Upper lobe of left lung (tissue), 6 donors: ENCODE data around the gene PA2G4. TPM values are rescaled to one million over a fixed set of nuclear protein-coding genes. Genes with fewer than 3 reads are reported as not detected.

Experiments
- ATAC-seq, 2 donors: fragments of 200-7000 bp; cut with Tn5 transposase; one replicate each; pipeline ENCODE4 v1.9.1; 2022; ENCODE audit warnings: mild to moderate bottlenecking in 2 of 2, moderate library complexity in 2 of 2; ENCODE audit not compliant: low FRiP score in 2 of 2
- DNase-seq, 2 donors: peaks; one replicate each; pipeline ENCODE4 v3.0.0-alpha.2; 2019 to 2020
- H3K27ac ChIP-seq, 4 donors: fragments of 200-600 bp; sonication (generic); one replicate each; pipeline ENCODE4 v1.5.1; 2016 to 2019
- H3K27me3 ChIP-seq, 4 donors: fragments of 200-600 bp; sonication (generic); one replicate each; pipeline ENCODE4 v1.5.1; 2017 to 2019
- H3K36me3 ChIP-seq, 4 donors: fragments of 200-600 bp; sonication (generic); one replicate each; pipeline ENCODE4 v1.5.1; 2016 to 2019
- H3K4me1 ChIP-seq, 4 donors: fragments of 200-600 bp; sonication (generic); one replicate each; pipeline ENCODE4 v1.5.1; 2018 to 2019
- H3K4me3 ChIP-seq, 4 donors: fragments of 200-600 bp; sonication (generic); one replicate each; pipeline ENCODE4 v1.5.1; 2017 to 2019; ENCODE audit warnings: mild to moderate bottlenecking in 2 of 4, moderate library complexity in 1 of 4
- H3K9me3 ChIP-seq, 4 donors: fragments of 200-600 bp; sonication (generic); one replicate each; pipeline ENCODE4 v1.5.1; 2018 to 2019
- EP300 ChIP-seq, 4 donors: sonication (generic); formaldehyde crosslinking; IDR thresholded peaks; one replicate each; pipeline ENCODE4 v1.5.1; 2017; ENCODE audit warnings: antibody characterized with exemption in 4 of 4, control low read depth in 2 of 4
- POLR2A ChIP-seq, 4 donors: fragments of 450-650 bp; IDR thresholded peaks; one replicate each; pipeline ENCODE4 v1.5.1; 2016 to 2017; ENCODE audit warnings: antibody characterized with exemption in 4 of 4, mild to moderate bottlenecking in 2 of 4
- POLR2AphosphoS5 ChIP-seq, 2 donors: sonication (generic); formaldehyde crosslinking; IDR thresholded peaks; one replicate each; pipeline ENCODE4 v1.5.1; 2017; ENCODE audit warnings: antibody characterized with exemption in 2 of 2
- WGBS, 2 donors: methylation state at CpG; one replicate each; pipeline ENCODE4 v1.1.5; 2017 to 2018; 5-methylcytosine and 5-hydroxymethylcytosine counted together
- total RNA-seq, 6 donors: library from RNA; depleted of rRNA in 4 of 6; stranded (reverse); fragments of >200 nt in 4 of 6; gene quantifications; one replicate each; pipeline versions ENCODE4 v1.1.0 to v1.2.1, GENCODE V29; 2016 to 2021
- TF ChIP-seq, protein P1 (sequence below), 6 experiments: fragments of 450-650 bp in 4 of 6; fragments of 200-600 bp in 2 of 6; sonication (generic) in 2 of 6; IDR thresholded peaks; one replicate each; pipeline ENCODE4 v1.5.1; 2016 to 2019; ENCODE audit warnings: antibody characterized with exemption in 6 of 6
- donor health status: DM: no; HTN: no; CAD: no; lungs with moderate emphysema.
- donor health status: DM: no; HTN: yes; CAD: no; lungs with severe emphysema.

Gene PA2G4
- total RNA-seq, 6 donors from 2014 or later, result 36.7 to 103 (median 70.7) TPM

DNA sequence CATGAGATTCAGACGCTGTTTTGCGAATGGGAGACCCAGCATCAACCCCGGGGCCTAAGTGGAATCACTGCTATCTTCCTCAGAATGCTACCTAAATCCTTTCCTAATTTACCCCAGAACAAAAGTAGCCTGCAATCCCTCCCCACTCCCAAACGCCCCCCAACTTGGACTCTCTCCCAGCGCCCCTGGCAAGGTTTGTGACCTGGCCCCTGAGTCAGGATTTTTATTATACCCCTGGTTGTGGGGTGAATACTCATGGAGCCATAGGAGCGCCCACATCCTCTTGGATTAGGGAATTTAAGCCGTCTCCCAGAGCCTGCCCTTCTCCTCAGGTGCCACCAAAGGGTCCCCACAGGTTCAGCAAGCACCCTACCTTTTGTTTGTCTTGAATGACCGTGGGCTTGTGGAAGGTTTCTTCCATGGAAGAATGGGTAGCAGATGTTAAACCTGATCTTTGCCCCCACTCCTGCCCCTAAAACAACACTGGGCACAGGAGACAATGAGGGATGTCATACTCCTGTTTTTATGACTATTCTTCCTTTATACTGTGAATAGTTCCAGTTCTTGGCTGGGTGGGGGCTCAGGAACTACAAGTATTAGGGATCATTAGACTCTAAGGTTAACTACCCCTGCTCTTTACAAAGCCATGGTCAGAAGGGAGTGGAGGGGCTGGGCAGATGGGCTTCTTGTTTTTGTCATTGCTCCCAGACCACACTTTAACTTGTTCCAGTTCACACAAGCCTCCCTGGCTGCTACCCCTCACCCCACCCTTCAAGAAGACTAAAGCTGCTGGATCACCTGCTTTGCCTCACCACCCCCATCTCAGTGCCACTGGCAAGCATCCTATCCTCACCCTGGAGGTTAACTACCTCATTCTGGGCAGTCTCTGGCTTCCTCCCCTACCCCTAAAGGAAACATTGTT, 48.7 kb downstream of the PA2G4 start:
- Histone ChIP-seq H3K4me3 (peak overlapping the region; percentile 54 to 66 (median 60)), H3K36me3 (no peaks in the 10 kb centered on the region), H3K27ac (peak overlapping the region; percentile 89 to 95 (median 94)), H3K4me1 (peaks cover 27 to 42% (median 29%) of the 10 kb centered on the region in 4 donors), H3K9me3 (no peaks in the 10 kb centered on the region), H3K27me3 (no peaks in the 10 kb centered on the region)
- 2 to 11% methylated on average over 6 to 8 of the region's 8 CpGs for WGBS, 2 donors
- DNase-seq, result no peak
- no peak for TF ChIP-seq POLR2AphosphoS5 (IDR thresholded peaks at IDR 0.05)
- no peak for TF ChIP-seq POLR2A (IDR thresholded peaks at IDR 0.05)
- no peak for TF ChIP-seq EP300 (IDR thresholded peaks at IDR 0.05)
- TF ChIP-seq, protein P1, sequence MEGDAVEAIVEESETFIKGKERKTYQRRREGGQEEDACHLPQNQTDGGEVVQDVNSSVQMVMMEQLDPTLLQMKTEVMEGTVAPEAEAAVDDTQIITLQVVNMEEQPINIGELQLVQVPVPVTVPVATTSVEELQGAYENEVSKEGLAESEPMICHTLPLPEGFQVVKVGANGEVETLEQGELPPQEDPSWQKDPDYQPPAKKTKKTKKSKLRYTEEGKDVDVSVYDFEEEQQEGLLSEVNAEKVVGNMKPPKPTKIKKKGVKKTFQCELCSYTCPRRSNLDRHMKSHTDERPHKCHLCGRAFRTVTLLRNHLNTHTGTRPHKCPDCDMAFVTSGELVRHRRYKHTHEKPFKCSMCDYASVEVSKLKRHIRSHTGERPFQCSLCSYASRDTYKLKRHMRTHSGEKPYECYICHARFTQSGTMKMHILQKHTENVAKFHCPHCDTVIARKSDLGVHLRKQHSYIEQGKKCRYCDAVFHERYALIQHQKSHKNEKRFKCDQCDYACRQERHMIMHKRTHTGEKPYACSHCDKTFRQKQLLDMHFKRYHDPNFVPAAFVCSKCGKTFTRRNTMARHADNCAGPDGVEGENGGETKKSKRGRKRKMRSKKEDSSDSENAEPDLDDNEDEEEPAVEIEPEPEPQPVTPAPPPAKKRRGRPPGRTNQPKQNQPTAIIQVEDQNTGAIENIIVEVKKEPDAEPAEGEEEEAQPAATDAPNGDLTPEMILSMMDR (IDR thresholded peaks at IDR 0.05), result no peak
- ATAC-seq, result no peak

DNA sequence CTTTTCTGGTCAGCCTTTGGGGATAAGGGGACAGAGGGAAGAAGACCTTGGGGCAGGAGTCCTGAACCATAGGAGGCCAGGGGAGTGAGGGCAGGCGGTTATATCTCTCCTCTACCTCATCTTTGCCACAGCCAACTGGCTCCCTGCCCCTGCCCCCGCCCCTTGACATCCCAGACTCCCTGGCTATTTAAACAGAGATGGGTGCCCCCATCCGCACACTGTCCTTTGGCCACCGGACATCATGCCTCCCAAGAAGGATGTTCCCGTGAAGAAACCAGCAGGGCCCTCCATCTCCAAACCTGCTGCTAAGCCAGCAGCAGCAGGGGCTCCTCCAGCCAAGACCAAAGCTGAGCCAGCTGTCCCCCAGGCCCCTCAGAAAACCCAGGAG, 49.3 kb downstream of the PA2G4 start:
- H3K9me3 ChIP-seq, result no peaks in the 10 kb centered on the region
- no peak for ATAC-seq
- no peak for TF ChIP-seq POLR2AphosphoS5 (IDR thresholded peaks at IDR 0.05)
- no peak for TF ChIP-seq EP300 (IDR thresholded peaks at IDR 0.05)
- TF ChIP-seq POLR2A (IDR thresholded peaks at IDR 0.05), result no peak
- TF ChIP-seq, protein P1 (IDR thresholded peaks at IDR 0.05), result no peak
- WGBS, 2 donors, result 83 to 88% methylated on average over 4 to 5 of the region's 5 CpGs
- no peak overlapping the region for H3K27ac ChIP-seq
- H3K4me3 ChIP-seq, result no peak overlapping the region
- no peaks in the 10 kb centered on the region for H3K36me3 ChIP-seq
- H3K27me3 ChIP-seq, result no peaks in the 10 kb centered on the region
- H3K4me1 ChIP-seq, result peaks cover 27 to 42% (median 29%) of the 10 kb centered on the region in 4 donors
- no peak for DNase-seq

DNA sequence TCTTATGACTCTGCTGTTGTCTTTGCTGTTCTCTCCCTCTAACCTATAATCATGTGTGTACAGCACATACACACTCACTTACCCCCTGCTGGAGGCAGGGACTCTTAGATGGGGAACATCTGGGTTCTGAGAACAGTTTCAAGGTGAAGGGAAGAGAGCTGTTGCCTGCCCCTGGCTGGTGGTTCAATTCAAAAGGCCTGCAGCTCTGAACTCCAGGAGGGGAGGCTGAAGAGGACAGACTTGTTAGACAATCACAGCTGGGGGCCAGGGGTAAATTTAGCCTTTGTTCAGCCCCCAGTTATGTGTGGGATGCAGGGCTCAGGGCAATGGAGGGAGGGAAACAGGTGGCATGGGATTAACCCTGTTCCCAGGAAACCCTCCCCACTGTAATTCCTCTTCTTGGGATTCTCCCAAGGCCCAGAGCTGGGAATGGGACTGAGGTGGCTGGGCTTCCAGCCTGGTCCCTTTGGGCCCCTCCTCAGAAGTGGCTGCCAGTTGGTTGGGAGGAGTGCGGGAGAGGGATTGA, 50.0 kb downstream of the PA2G4 start:
- peaks cover 0 to 1% (median 0%) of the 10 kb centered on the region in 4 donors for H3K36me3 ChIP-seq
- peaks cover 27 to 45% (median 30%) of the 10 kb centered on the region in 4 donors for H3K4me1 ChIP-seq
- TF ChIP-seq EP300 (IDR thresholded peaks at IDR 0.05) (no peak), POLR2A (IDR thresholded peaks at IDR 0.05) (no peak), POLR2AphosphoS5 (IDR thresholded peaks at IDR 0.05) (no peak)
- TF ChIP-seq, protein P1 (IDR thresholded peaks at IDR 0.05), result no peak
- H3K27me3 ChIP-seq, result no peaks in the 10 kb centered on the region
- no peaks in the 10 kb centered on the region for H3K9me3 ChIP-seq
- no peak overlapping the region for H3K4me3 ChIP-seq
- no peak for ATAC-seq
- WGBS, 2 donors, result 100% methylated on average over 1 of the region's 1 CpG
- DNase-seq, result no peak
- H3K27ac ChIP-seq, result no peak overlapping the region

DNA sequence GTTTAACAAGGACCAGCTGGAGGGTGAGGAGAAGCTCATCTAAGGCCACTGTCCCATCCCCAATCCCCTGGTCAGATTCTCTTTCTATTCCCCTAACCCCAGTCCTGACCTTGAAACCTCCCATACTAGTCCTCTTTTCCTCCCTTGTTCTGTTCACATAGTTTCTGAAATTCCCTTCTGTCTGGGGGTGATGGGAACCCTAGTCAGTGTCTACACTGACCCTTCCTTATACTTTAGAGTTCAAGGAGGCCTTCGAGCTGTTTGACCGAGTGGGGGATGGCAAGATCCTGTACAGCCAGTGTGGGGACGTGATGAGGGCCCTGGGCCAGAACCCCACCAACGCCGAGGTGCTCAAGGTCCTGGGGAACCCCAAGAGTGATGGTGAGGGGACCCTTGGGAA, 50.5 kb downstream of the PA2G4 start:
- 93 to 94% methylated on average over 5 of the region's 5 CpGs for WGBS, 2 donors
- peaks cover 0 to 6% (median 3%) of the 10 kb centered on the region in 4 donors for H3K36me3 ChIP-seq
- TF ChIP-seq POLR2A (IDR thresholded peaks at IDR 0.05) (no peak), POLR2AphosphoS5 (IDR thresholded peaks at IDR 0.05) (no peak), EP300 (IDR thresholded peaks at IDR 0.05) (no peak)
- TF ChIP-seq, protein P1 (IDR thresholded peaks at IDR 0.05), result no peak
- no peak overlapping the region for H3K27ac ChIP-seq
- H3K9me3 ChIP-seq, result no peaks in the 10 kb centered on the region
- ATAC-seq, result no peak
- H3K4me3 ChIP-seq, result no peak overlapping the region
- H3K27me3 ChIP-seq, result no peaks in the 10 kb centered on the region
- no peak for DNase-seq
- peaks cover 32 to 50% (median 35%) of the 10 kb centered on the region in 4 donors for H3K4me1 ChIP-seq
